IPS-20b (cell line): ENCODE data around the gene PRDM16.

Source experiments
- H3K27ac ChIP-seq: one replicate; pipeline ENCODE4 v1.5.1; 2013; ENCODE audit warnings: low read length
- H3K27me3 ChIP-seq: 2 replicates; pipeline ENCODE4 v1.6.1; 2013; ENCODE audit warnings: mild to moderate bottlenecking, low read length, inconsistent platforms; ENCODE audit not compliant: insufficient read depth
- H3K36me3 ChIP-seq: 2 replicates; pipeline ENCODE4 v1.6.1; 2013; ENCODE audit warnings: low read depth, mild to moderate bottlenecking, inconsistent platforms, low read length, moderate library complexity; ENCODE audit not compliant: insufficient read depth
- H3K4me1 ChIP-seq: 2 replicates; pipeline ENCODE4 v1.6.1; 2013; ENCODE audit warnings: mild to moderate bottlenecking, control low read depth, inconsistent platforms, low read length, moderate library complexity; ENCODE audit not compliant: insufficient read depth
- H3K4me3 ChIP-seq: 2 replicates; pipeline ENCODE4 v1.5.1; 2013; ENCODE audit warnings: mild to moderate bottlenecking, low read length, inconsistent platforms
- H3K9ac ChIP-seq: 2 replicates; pipeline ENCODE4 v1.6.1; 2013; ENCODE audit warnings: low read depth, mild to moderate bottlenecking, inconsistent platforms, low read length, moderate library complexity
- H3K9me3 ChIP-seq: 2 replicates; pipeline ENCODE4 v1.6.1; 2013; ENCODE audit warnings: mild to moderate bottlenecking, low read depth, low read length, inconsistent platforms; ENCODE audit not compliant: insufficient read depth

PRDM16 gene

DNA sequence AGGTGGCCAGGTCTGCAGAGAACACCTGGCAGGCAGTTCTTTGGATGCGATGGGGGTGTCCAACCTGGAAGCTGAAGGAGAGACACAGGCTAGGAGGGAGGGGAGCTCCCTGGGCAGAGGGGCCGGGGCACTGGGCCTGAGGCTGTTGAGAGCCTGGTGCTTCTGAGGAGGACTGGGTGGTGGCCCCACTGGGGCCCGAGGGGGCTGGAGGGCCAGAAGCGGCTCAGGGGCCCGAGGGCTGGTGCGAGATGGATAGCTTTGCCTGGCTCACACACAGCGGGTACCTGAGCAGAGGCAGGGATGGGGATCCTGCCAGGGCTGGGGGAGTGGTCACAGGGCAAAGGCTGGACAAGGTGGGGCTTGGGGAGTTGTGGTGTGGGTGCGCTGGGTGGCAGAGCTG is 37.2 kb downstream of the PRDM16 start:
- Histone ChIP-seq H3K27ac (no peak overlapping the region), H3K4me3 (no peak overlapping the region), H3K36me3 (no peaks in the 10 kb centered on the region), H3K9me3 (no peaks in the 10 kb centered on the region), H3K4me1 (peaks cover 4% of the 10 kb centered on the region; the same call in 1 of the 2 replicates), H3K27me3 (no peaks in the 10 kb centered on the region; the same call in 1 of the 2 replicates), H3K9ac (no peak overlapping the region)

DNA sequence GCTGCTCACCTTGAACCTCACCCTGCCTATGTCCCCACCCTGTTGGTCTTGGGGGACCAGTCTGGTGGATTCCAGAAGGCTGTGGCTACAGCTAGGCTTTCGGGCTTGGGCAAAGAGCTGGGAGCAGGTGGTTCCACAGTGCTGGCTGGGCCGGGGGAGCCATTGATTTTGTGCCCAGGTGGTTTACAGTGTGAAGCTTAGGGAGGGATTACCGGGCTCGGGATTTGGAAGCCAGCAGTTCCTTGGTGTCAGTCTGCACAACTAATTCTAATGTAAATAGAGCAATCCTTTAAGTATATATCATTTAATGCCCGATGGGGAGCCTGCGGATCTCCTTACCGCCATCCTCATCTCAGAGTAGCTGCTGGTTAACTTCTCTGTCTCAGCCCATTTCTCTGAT is 38.2 kb downstream of the PRDM16 start:
- Histone ChIP-seq H3K4me1 (peaks cover 4% of the 10 kb centered on the region; the same call in 1 of the 2 replicates), H3K36me3 (no peaks in the 10 kb centered on the region), H3K9ac (no peak overlapping the region), H3K27ac (no peak overlapping the region), H3K4me3 (no peak overlapping the region), H3K9me3 (no peaks in the 10 kb centered on the region), H3K27me3 (no peaks in the 10 kb centered on the region; the same call in 1 of the 2 replicates)

GRCh38 chr1:3109355-3109754 is 40.4 kb downstream of the PRDM16 start:
- Histone ChIP-seq H3K4me1 (peaks cover 4% of the 10 kb centered on the region; the same call in 1 of the 2 replicates), H3K9ac (no peak overlapping the region), H3K27me3 (no peaks in the 10 kb centered on the region; the same call in 1 of the 2 replicates), H3K27ac (no peak overlapping the region), H3K36me3 (no peaks in the 10 kb centered on the region), H3K9me3 (no peaks in the 10 kb centered on the region), H3K4me3 (no peak overlapping the region)

- H3K4me3 ChIP-seq, result no peak overlapping the region
- H3K4me1 ChIP-seq, result no peaks in the 10 kb centered on the region
- no peaks in the 10 kb centered on the region for H3K27me3 ChIP-seq
- H3K9ac ChIP-seq, result no peak overlapping the region
- H3K36me3 ChIP-seq, result no peaks in the 10 kb centered on the region
- H3K27ac ChIP-seq, result no peak overlapping the region
- no peaks in the 10 kb centered on the region for H3K9me3 ChIP-seq
Observed at GRCh38 chr1:3111348-3112021, 42.5 kb downstream of the PRDM16 start.

DNA sequence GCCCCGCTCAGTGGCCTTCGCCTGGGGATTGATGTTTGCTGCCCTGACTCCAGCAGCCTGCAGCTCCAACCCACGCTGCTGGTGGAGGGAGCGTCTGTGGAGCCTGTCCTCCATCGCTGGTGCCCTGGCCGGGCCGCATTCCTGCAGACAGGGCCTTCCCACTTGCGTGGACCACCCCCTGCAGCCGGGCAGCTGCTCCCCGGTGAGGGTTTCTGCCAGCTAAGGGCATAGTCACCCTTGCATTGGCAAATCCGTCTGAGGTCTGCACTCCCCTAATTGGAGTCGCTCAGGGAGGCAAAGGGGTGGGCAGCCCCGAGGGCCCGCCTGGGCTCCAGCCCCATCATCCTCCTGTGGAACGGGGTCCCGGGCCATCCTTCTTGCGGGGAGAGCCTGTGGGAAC is 43.5 kb downstream of the PRDM16 start:
- no peaks in the 10 kb centered on the region for H3K27me3 ChIP-seq
- no peak overlapping the region for H3K4me3 ChIP-seq
- H3K9ac ChIP-seq, result no peak overlapping the region
- H3K9me3 ChIP-seq, result no peaks in the 10 kb centered on the region
- no peaks in the 10 kb centered on the region for H3K36me3 ChIP-seq
- no peak overlapping the region for H3K27ac ChIP-seq
- no peaks in the 10 kb centered on the region for H3K4me1 ChIP-seq

DNA sequence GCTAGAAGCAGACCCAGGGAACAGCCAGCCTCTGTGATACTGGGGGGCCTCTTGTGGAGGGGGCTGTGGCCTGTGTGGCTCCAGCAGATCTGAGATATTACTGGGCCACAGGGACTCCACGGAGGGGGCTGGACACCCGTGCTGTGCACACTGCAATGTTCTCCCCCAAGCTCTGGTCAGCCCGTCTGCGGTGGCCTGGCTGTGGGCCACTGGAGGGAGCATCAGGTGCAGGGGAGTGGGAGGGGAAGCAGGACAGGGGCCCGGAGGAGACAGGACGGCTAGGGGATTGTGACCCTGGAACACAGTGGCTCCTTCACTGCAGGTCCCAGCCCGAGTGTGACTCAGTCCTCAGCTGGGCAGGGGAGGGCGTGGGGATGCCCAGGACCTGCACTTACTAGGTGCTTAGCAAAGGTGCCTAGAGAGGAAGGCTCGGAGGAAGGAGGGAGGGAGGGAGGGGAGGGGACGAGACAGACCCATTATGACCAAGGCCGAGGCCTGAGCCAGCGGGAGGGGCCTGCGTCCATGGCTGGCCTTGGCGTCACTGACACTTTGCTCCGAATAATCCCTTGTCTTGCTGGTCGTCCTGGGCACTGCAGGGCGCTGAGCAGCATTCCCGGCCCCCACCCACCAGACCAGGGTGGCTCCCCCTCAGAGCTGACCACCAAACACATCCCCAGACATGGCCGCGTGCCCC is 44.2 kb downstream of the PRDM16 start:
- Histone ChIP-seq H3K36me3 (no peaks in the 10 kb centered on the region), H3K9ac (no peak overlapping the region), H3K4me3 (no peak overlapping the region), H3K9me3 (no peaks in the 10 kb centered on the region), H3K27me3 (no peaks in the 10 kb centered on the region), H3K4me1 (no peaks in the 10 kb centered on the region), H3K27ac (no peak overlapping the region)

DNA sequence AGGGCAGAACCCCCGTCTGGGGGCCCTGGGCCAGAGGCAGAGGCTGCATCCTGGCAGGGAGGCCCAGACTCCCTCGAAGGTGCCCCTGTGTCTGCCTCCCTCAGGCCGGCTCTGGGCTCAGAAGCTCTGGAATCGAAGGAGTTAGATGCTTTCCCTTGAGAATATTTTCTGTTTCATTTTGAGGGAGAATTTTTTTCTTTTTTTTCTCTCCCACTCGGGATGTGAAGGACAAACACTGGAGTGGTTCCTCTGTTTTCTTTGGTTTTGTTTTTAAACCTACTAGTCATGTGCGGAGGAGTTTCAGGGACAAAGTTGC is 44.7 kb downstream of the PRDM16 start:
- no peaks in the 10 kb centered on the region for H3K27me3 ChIP-seq
- no peak overlapping the region for H3K9ac ChIP-seq
- H3K27ac ChIP-seq, result no peak overlapping the region
- no peak overlapping the region for H3K4me3 ChIP-seq
- no peaks in the 10 kb centered on the region for H3K9me3 ChIP-seq
- H3K36me3 ChIP-seq, result no peaks in the 10 kb centered on the region
- no peaks in the 10 kb centered on the region for H3K4me1 ChIP-seq

GRCh38 chr1:3114131-3114744 is 45.2 kb downstream of the PRDM16 start:
- Histone ChIP-seq H3K27ac (no peak overlapping the region), H3K36me3 (no peaks in the 10 kb centered on the region), H3K9me3 (no peaks in the 10 kb centered on the region), H3K4me1 (no peaks in the 10 kb centered on the region), H3K4me3 (no peak overlapping the region), H3K27me3 (no peaks in the 10 kb centered on the region), H3K9ac (no peak overlapping the region)

DNA sequence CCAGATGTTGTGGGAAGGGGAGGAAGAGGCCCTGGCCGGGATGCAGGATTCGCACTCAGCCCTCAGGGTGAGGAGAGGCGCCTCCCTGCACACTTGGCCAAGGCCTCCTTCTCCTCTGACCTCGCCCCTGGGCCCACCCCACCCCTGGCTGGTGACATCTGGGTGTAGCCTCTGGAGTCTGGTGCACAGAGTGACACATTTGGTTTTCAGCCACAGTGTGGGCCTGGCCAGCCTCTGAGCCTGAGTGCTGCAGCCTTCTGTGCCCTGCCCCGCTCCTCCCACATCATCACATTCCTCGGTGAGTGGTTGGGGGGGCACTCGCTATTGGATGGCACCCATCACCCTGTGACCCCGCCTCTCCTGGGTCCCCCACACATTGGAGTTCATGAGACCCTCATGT is 45.8 kb downstream of the PRDM16 start:
- Histone ChIP-seq H3K27ac (no peak overlapping the region), H3K4me3 (no peak overlapping the region), H3K9ac (no peak overlapping the region), H3K9me3 (no peaks in the 10 kb centered on the region), H3K27me3 (no peaks in the 10 kb centered on the region), H3K36me3 (no peaks in the 10 kb centered on the region), H3K4me1 (no peaks in the 10 kb centered on the region)

DNA sequence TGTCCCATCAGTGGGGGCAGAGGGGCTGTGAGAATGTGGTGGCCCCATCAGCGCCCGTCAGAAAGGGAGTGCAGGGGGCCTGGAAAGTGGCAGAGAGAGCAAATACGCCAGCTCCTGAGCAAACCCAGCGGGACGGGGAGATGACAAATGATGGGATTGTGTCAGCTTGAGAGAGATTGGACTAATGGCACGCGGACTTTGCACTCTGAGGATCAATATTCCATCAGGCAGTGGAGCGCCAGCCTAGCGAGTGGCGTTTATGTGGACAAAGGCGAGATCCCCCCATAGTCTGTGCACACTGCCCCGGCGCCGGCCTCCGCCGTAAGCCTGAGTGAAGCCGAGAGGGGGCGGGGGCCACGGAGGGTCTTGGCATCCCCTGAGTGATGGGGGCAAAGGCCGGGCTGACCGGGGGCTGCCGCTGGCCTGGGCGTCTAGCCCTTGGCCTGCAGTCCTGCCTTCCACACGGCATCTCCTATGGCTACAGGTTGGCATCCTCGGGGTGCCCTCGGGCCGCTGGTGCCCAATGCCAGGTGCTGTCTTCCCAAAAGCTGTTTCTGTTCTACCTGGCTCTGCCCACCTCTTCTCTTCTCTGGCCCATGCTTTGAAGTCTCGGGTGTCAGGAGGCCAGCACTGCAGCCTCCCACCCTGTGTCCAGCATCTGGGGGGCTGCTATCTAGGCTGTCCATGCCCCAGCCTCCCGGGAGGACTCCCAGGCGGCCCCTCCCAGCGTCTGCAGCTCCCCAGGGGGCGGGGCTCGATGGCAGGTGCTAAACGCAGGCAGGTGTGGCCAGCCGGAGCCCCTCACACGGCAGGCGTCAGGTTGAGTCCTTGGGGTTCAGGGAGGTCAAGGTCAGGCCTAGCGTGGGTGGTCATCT is 46.5 kb downstream of the PRDM16 start:
- Histone ChIP-seq H3K4me3 (no peak overlapping the region), H3K27me3 (no peaks in the 10 kb centered on the region), H3K4me1 (no peaks in the 10 kb centered on the region), H3K27ac (no peak overlapping the region), H3K9ac (no peak overlapping the region), H3K9me3 (no peaks in the 10 kb centered on the region), H3K36me3 (no peaks in the 10 kb centered on the region)

DNA sequence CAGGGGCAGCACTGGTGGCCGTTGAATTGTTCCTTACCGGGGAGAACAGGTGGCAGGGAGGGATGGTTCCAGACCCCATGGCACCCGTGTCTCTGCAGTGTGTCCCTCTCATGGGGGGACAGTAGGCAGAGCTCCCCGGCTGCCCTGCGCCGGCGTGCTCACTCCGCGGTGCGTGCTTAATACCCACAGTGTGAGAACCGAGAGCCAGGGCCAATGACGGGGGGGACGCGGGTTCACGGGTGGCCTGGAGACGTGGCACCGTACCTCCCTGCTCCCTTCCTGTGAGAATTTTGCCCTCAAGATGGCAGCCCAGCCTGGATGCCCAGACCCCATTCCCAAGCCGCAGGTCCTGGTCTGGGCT is 47.1 kb downstream of the PRDM16 start:
- H3K4me1 ChIP-seq, result no peaks in the 10 kb centered on the region
- no peaks in the 10 kb centered on the region for H3K9me3 ChIP-seq
- H3K36me3 ChIP-seq, result no peaks in the 10 kb centered on the region
- no peaks in the 10 kb centered on the region for H3K27me3 ChIP-seq
- H3K27ac ChIP-seq, result no peak overlapping the region
- H3K4me3 ChIP-seq, result no peak overlapping the region
- H3K9ac ChIP-seq, result no peak overlapping the region
